ENCODE measurements around the gene LGR4.

DNA sequence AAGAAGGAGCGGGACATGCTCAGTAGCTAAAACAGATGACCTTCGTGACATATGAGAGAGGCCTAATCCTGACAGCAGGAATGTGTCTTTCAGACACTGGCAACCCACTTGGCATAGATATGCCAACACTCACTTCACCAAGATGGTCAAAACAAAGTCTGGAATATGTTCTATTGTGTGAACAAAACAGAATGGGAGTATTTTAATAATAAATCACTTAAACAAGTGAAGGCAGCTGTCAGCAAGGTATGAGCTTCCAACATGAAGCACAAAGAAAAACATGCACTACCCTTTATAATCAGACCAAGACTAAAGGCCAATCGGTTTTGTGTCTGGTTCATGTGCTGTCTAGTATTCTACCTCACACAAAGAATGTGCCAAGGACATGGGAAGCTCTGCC, 132.6 kb downstream of the LGR4 start:
- TF ChIP-seq, protein P1, sequence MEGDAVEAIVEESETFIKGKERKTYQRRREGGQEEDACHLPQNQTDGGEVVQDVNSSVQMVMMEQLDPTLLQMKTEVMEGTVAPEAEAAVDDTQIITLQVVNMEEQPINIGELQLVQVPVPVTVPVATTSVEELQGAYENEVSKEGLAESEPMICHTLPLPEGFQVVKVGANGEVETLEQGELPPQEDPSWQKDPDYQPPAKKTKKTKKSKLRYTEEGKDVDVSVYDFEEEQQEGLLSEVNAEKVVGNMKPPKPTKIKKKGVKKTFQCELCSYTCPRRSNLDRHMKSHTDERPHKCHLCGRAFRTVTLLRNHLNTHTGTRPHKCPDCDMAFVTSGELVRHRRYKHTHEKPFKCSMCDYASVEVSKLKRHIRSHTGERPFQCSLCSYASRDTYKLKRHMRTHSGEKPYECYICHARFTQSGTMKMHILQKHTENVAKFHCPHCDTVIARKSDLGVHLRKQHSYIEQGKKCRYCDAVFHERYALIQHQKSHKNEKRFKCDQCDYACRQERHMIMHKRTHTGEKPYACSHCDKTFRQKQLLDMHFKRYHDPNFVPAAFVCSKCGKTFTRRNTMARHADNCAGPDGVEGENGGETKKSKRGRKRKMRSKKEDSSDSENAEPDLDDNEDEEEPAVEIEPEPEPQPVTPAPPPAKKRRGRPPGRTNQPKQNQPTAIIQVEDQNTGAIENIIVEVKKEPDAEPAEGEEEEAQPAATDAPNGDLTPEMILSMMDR (IDR thresholded peaks at IDR 0.05; ENCODE audit: low read depth, low read length, poor library complexity, severe bottlenecking), result no peak
- TF ChIP-seq EZH2phosphoT487 (IDR thresholded peaks at IDR 0.05; ENCODE audit: borderline replicate concordance, low read length), result no peak

Data from DOHH2 (cell line).